Panc1 (cell line): ENCODE results near the gene BCO1. TPM values are rescaled to one million over a fixed set of nuclear protein-coding genes. Genes with fewer than 3 reads are reported as not detected.

Experiments
- ATAC-seq: fragments of 200-7000 bp; cut with Tn5 transposase; 2 replicates; pipeline ENCODE4 v1.9.1; 2020; ENCODE audit warnings: mild to moderate bottlenecking, moderate library complexity
- BruUV-seq: library from RNA; stranded (reverse); fragments of 400-500 nt; replicated peaks from 2 replicates; lab custom pipeline; 2021; lab: Mats Ljungman, UMichigan
- CTCF ChIA-PET: fragments of 300-600 bp; sonication (Branson Sonifier 250); formaldehyde crosslinking; loops from one replicate; lab custom pipeline; 2022; ENCODE audit warnings: antibody characterized with exemption; lab: Charles Lee
- POLR2A ChIA-PET: fragments of 300-600 bp; sonication (Branson Sonifier 250); formaldehyde crosslinking; loops from one replicate; lab custom pipeline; 2022; ENCODE audit warnings: antibody characterized with exemption; lab: Charles Lee
- DNase-seq: peaks from one replicate; pipeline ENCODE4 v3.0.0-alpha.2; 2010; ENCODE audit warnings: low read depth, low spot score
- H3K27ac ChIP-seq: 2 replicates; pipeline ENCODE4 v1.5.1; 2011; ENCODE audit warnings: mild to moderate bottlenecking, low read length, inconsistent platforms
- H3K27me3 ChIP-seq: fragments of 200-500 bp; sonication (Bioruptor generic); 2 replicates; pipeline ENCODE4 v1.6.0; 2014; ENCODE audit warnings: low read length, inconsistent platforms; ENCODE audit not compliant: control insufficient read depth, insufficient read depth
- H3K36me3 ChIP-seq: fragments of 200-500 bp; sonication (Bioruptor generic); 2 replicates; pipeline ENCODE4 v1.5.1; 2014; ENCODE audit warnings: inconsistent platforms, mild to moderate bottlenecking, low read length, moderate library complexity; ENCODE audit not compliant: control insufficient read depth, insufficient read depth
- H3K4me1 ChIP-seq: 2 replicates; pipeline ENCODE4 v1.5.1; 2011; ENCODE audit warnings: inconsistent platforms, mild to moderate bottlenecking, low read length, moderate library complexity; ENCODE audit not compliant: control insufficient read depth, insufficient read depth
- H3K4me3 ChIP-seq, 2 experiments: 2 replicates each; pipeline ENCODE4 v1.5.1; 2011 to 2012; ENCODE audit warnings: low read depth in 2 of 2, low read length in 2 of 2, mild to moderate bottlenecking in 2 of 2, inconsistent platforms in 1 of 2, moderate library complexity in 1 of 2
- H3K9me3 ChIP-seq: fragments of 200-500 bp; sonication (Bioruptor generic); 2 replicates; pipeline ENCODE4 v1.5.1; 2014; ENCODE audit warnings: low read depth, mild to moderate bottlenecking, inconsistent platforms, low read length, moderate library complexity; ENCODE audit not compliant: control insufficient read depth, insufficient read depth
- CTCF ChIP-seq: fragments of 450-650 bp; IDR thresholded peaks from 2 replicates; pipeline ENCODE4 v1.5.1; 2017; ENCODE audit warnings: mild to moderate bottlenecking
- POLR2AphosphoS5 ChIP-seq: IDR thresholded peaks from 2 replicates; pipeline ENCODE4 v1.6.1; 2012; ENCODE audit warnings: mild to moderate bottlenecking, low read depth, low read length, moderate library complexity
- REST ChIP-seq, 2 experiments: IDR thresholded peaks; 2 replicates each; pipeline ENCODE4 v1.6.1; 2011 to 2012; ENCODE audit warnings: low read depth in 2 of 2, control low read depth in 1 of 2, low read length in 1 of 2, mild to moderate bottlenecking in 1 of 2, moderate library complexity in 1 of 2; ENCODE audit not compliant: insufficient read depth in 1 of 2
- SIN3A ChIP-seq: IDR thresholded peaks from 2 replicates; pipeline ENCODE4 v1.6.1; 2012; ENCODE audit warnings: low read depth, mild to moderate bottlenecking, low read length, moderate library complexity, borderline replicate concordance; ENCODE audit not compliant: insufficient read depth
- TCF7L2 ChIP-seq: IDR thresholded peaks from 2 replicates; pipeline ENCODE4 v1.6.1; 2011; ENCODE audit warnings: mild to moderate bottlenecking, low read depth, low read length, inconsistent platforms
- in situ Hi-C: cut with HindIII; loops from 2 replicates; pipeline ENCODE4 v1.10.0; 2016; ENCODE audit warnings: low sequenced_read_pairs, low pct_unique_long_range_greater_than_20kb
- intact Hi-C: fragments of 100-400 bp; cut with micrococcal nuclease; formaldehyde crosslinking; loops from one replicate; pipeline ENCODE4 v1.10.0; 2022; ENCODE audit not compliant: unreplicated experiment
- total RNA-seq: library from RNA; stranded (reverse); gene quantifications from one replicate; pipeline ENCODE4 v1.2.1, GENCODE V29; 2021; ENCODE audit not compliant: unreplicated experiment

BCO1 gene
- total RNA-seq, 1 experiment from 2014 or later, result not detected

GRCh38 chr16:81279392-81279791 lies 40.9 kb downstream of the BCO1 start:
- intact Hi-C loops (no loop called here), in situ Hi-C loops (no loop called here)
- H3K27ac ChIP-seq, result no peak overlapping the region
- ChIA-PET POLR2A (no interaction called here), CTCF (no interaction called here)
- no peak overlapping the region for H3K4me3 ChIP-seq
- H3K4me1 ChIP-seq, result no peaks in the 10 kb centered on the region
- no TSS peak for BruUV-seq
- no peak for DNase-seq
- ATAC-seq, result no peak
- H3K9me3 ChIP-seq, result no peaks in the 10 kb centered on the region
- TF ChIP-seq POLR2AphosphoS5 (no peak), CTCF (no peak), SIN3A (no peak), REST (IDR thresholded peaks at IDR 0.05; ENCODE audit: insufficient read depth in 1 of 2, low read depth in 2 of 2, low read length in 1 of 2) (no peak), TCF7L2 (no peak)
- H3K36me3 ChIP-seq, result no peaks in the 10 kb centered on the region
- no peaks in the 10 kb centered on the region for H3K27me3 ChIP-seq

- CTCF ChIA-PET, result no interaction called here
- no TSS peak for BruUV-seq
Observed at GRCh38 chr16:81280393-81280792, 41.9 kb downstream of the BCO1 start.

More at GRCh38 chr16:81280393-81280792, 41.9 kb downstream of the BCO1 start:
- intact Hi-C loops, result no loop called here
- H3K27me3 ChIP-seq, result no peaks in the 10 kb centered on the region
- H3K4me3 ChIP-seq, result no peak overlapping the region
- DNase-seq, result no peak
- H3K4me1 ChIP-seq, result no peaks in the 10 kb centered on the region
- H3K36me3 ChIP-seq, result no peaks in the 10 kb centered on the region
- POLR2A ChIA-PET, result no interaction called here
- in situ Hi-C loops, result no loop called here
- H3K27ac ChIP-seq, result no peak overlapping the region
- TF ChIP-seq SIN3A (no peak), CTCF (no peak), REST (IDR thresholded peaks at IDR 0.05; ENCODE audit: insufficient read depth in 1 of 2, low read depth in 2 of 2, low read length in 1 of 2) (no peak), TCF7L2 (no peak), POLR2AphosphoS5 (no peak)
- no peaks in the 10 kb centered on the region for H3K9me3 ChIP-seq
- ATAC-seq, result no peak
